ENCODE results near the gene ADPRH. TPM values are rescaled to one million over a fixed set of nuclear protein-coding genes. Genes with fewer than 3 reads are reported as not detected.

The ADPRH gene
- total RNA-seq, 1 experiment from 2014 or later = 3.6 TPM

- Mint-ChIP-seq H3K4me1 (no peaks in the 10 kb centered on the region), H3K9me3 (0 out of 2 replicates have a peak, but pooled peaks cover under 1% of the 10 kb centered on the region), H3K27me3 (ENCODE audit: low read depth) (no peaks in the 10 kb centered on the region), H3K4me3 (no peak overlapping the region), H3K36me3 (no peaks in the 10 kb centered on the region), H3K27ac (no peak overlapping the region)
- ATAC-seq = no peak
- CTCF ChIA-PET = interaction anchor here (0.6 to 2.0 kb wide), 3 partner anchors 10 to 76 kb away, joined by 3 to 5 read pairs (median 3); no protein-coding TSS in a partner anchor
- TF ChIP-seq CDX4 (CRISPR knock-in tag; IDR thresholded peaks at IDR 0.05; ENCODE audit: borderline replicate concordance) = no peak
- TF ChIP-seq FOXP1 (CRISPR knock-in tag; IDR thresholded peaks at IDR 0.05; ENCODE audit: borderline replicate concordance) = no peak
- TF ChIP-seq ATF2 (CRISPR knock-in tag; IDR thresholded peaks at IDR 0.05; ENCODE audit: borderline replicate concordance, low read depth) = no peak
- POLR2A ChIA-PET = no interaction called here
- DNase-seq (ENCODE audit: low spot score) = no peak
These were observed 57.0 kb downstream of the ADPRH start for GRCh38 chr3:119636249-119636648.

GRCh38 chr3:119636891-119637611 is 57.8 kb downstream of the ADPRH start:
- H3K27me3 Mint-ChIP-seq (ENCODE audit: low read depth) = no peaks in the 10 kb centered on the region
- H3K36me3 Mint-ChIP-seq = no peaks in the 10 kb centered on the region
- H3K4me3 Mint-ChIP-seq = no peak overlapping the region
- TF ChIP-seq CDX4 (CRISPR knock-in tag; IDR thresholded peaks at IDR 0.05; ENCODE audit: borderline replicate concordance) = no peak
- TF ChIP-seq ZNF532 (CRISPR knock-in tag; IDR thresholded peaks at IDR 0.05; ENCODE audit: borderline replicate concordance) = no peak
- no peak for TF ChIP-seq ZNF121 (CRISPR knock-in tag; IDR thresholded peaks at IDR 0.05)
- TF ChIP-seq, protein P1, sequence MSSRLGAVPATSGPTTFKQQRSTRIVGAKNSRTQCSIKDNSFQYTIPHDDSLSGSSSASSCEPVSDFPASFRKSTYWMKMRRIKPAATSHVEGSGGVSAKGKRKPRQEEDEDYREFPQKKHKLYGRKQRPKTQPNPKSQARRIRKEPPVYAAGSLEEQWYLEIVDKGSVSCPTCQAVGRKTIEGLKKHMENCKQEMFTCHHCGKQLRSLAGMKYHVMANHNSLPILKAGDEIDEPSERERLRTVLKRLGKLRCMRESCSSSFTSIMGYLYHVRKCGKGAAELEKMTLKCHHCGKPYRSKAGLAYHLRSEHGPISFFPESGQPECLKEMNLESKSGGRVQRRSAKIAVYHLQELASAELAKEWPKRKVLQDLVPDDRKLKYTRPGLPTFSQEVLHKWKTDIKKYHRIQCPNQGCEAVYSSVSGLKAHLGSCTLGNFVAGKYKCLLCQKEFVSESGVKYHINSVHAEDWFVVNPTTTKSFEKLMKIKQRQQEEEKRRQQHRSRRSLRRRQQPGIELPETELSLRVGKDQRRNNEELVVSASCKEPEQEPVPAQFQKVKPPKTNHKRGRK (CRISPR knock-in tag; IDR thresholded peaks at IDR 0.05; ENCODE audit: borderline replicate concordance) = no peak
- no peak for TF ChIP-seq PRRX2 (CRISPR knock-in tag; IDR thresholded peaks at IDR 0.05)
- TF ChIP-seq GABPB1 (CRISPR knock-in tag; IDR thresholded peaks at IDR 0.05) = no peak
- TF ChIP-seq KAT7 (CRISPR knock-in tag; IDR thresholded peaks at IDR 0.05; ENCODE audit: borderline replicate concordance) = no peak
- TF ChIP-seq CTCF (IDR thresholded peaks at IDR 0.05) = no peak
- no peak for TF ChIP-seq ATF3 (CRISPR knock-in tag; conservative IDR thresholded peaks at IDR 0.05)
- TF ChIP-seq, protein P2, sequence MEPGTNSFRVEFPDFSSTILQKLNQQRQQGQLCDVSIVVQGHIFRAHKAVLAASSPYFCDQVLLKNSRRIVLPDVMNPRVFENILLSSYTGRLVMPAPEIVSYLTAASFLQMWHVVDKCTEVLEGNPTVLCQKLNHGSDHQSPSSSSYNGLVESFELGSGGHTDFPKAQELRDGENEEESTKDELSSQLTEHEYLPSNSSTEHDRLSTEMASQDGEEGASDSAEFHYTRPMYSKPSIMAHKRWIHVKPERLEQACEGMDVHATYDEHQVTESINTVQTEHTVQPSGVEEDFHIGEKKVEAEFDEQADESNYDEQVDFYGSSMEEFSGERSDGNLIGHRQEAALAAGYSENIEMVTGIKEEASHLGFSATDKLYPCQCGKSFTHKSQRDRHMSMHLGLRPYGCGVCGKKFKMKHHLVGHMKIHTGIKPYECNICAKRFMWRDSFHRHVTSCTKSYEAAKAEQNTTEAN (CRISPR knock-in tag; IDR thresholded peaks at IDR 0.05) = no peak
- no peak for TF ChIP-seq ZMAT4 (CRISPR knock-in tag; IDR thresholded peaks at IDR 0.05)
- H3K27ac Mint-ChIP-seq = no peak overlapping the region
- DNase-seq (ENCODE audit: low spot score) (no peak), ATAC-seq (no peak)
- H3K9me3 Mint-ChIP-seq = 0 out of 2 replicates have a peak, but pooled peaks cover 3% of the 10 kb centered on the region
- POLR2A ChIA-PET = no interaction called here
- H3K4me1 Mint-ChIP-seq = no peaks in the 10 kb centered on the region
- CTCF ChIA-PET = interaction anchor here (0.6 to 2.0 kb wide), 4 partner anchors 10 to 77 kb away, joined by 3 to 5 read pairs (median 3); no protein-coding TSS in a partner anchor
